GM12801 (cell line): Measurements from ENCODE around the gene NCS1.

Experiments
- CTCF ChIP-seq: IDR thresholded peaks from one replicate; pipeline ENCODE4 v1.5.1; 2011; ENCODE audit warnings: control low read depth; ENCODE audit not compliant: insufficient read length; ENCODE audit errors: extremely low read depth

The NCS1 gene

GRCh38 chr9:130147910-130148309 lies 24.3 kb upstream of the NCS1 start:
- no peak for TF ChIP-seq CTCF

DNA sequence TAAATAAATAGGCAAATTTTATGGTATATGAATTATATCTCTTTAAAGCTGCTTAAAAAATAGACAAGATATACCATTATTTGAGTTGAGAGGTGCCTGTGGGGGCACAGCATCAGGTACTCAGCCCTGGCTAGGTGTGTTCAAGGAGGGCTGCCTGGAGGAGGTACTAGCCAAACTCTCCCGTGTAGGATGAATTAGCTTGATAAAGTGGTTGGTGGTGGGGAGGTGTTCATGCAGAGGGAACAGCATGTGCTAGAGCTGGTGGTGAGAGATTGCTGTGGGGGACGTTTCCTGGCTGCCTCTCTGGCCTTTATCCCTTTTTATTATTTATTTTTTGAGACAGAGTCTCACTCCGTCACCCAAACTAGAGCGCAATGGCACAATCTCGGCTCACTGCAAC lies 23.2 kb upstream of the NCS1 start:
- TF ChIP-seq CTCF, result no peak

GRCh38 chr9:130149654-130150286 lies 22.4 kb upstream of the NCS1 start:
- TF ChIP-seq CTCF, result no peak

- no peak for TF ChIP-seq CTCF
Observed at GRCh38 chr9:130150779-130151382, 21.3 kb upstream of the NCS1 start.

DNA sequence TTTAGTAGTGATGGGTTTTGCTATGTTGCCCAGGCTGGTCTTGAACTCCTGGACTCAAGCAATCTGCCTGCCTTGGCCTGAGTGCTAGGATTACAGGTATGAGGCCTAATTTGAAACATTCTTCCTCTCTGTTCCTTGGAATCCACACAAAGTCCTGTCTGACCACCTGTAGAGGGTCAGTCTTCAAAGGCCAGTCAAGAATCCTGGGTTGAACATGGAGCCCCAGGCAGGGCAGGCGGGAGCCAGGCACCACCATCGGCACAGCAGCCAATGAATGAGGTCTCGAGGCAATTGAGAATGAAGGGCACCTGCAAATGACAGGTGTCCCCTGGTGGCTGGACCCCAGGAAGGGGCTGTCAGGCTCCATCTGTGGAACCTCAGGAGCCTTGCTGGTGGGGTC lies 17.4 kb upstream of the NCS1 start:
- no peak for TF ChIP-seq CTCF

GRCh38 chr9:130155647-130156046 lies 16.6 kb upstream of the NCS1 start:
- no peak for TF ChIP-seq CTCF

GRCh38 chr9:130156672-130157071 lies 15.5 kb upstream of the NCS1 start:
- no peak for TF ChIP-seq CTCF
